ENCODE measurements around the gene ROR2. TPM values are rescaled to one million over a fixed set of nuclear protein-coding genes. Genes with fewer than 3 reads are reported as not detected.

The ROR2 gene
- total and polyA plus RNA-seq, 2 of the 8 experiments (the other 6 are each of a cell fraction or from before 2014, with no cell fraction given) = 2.7 to 4.3 TPM

DNA sequence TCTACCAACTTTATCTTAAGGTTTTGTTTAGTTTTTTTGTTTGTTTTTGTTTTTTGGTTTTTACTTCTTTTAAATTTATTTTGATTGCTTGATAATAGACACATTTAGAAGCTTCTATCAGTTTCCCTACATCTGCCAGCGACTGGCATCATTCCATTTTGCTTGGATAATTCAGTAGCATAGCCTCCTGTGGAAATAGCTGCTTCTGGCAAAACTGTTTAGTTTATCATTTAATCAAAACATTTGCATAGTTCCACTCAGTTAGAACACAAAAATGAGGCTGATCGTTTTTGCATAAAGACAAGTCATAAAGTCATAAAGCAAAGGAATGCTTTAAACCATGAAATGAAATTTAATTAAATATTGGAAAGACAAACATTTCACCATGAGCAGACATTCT, 392.7 kb downstream of the ROR2 start:
- Histone ChIP-seq H3K14ac (ENCODE audit: insufficient read length) (no peak overlapping the region), H3K36me3 (ENCODE audit: control insufficient read depth in 2 of 4, insufficient read depth in 4 of 4, low read length in 3 of 4) (no peaks in the 10 kb centered on the region), H3K4ac (replicated peaks; ENCODE audit: insufficient read length, low read depth, low read length) (no peak overlapping the region), H2BK12ac (ENCODE audit: low read depth, low read length) (no peak overlapping the region), H2BK5ac (ENCODE audit: low read depth, low read length) (no peak overlapping the region), H3K79me2 (ENCODE audit: control insufficient read depth in 1 of 2, insufficient read depth in 2 of 2, low read length in 2 of 2) (no peaks in the 10 kb centered on the region), H3K27ac (ENCODE audit: low read depth, low read length) (no peak overlapping the region), H2BK20ac (ENCODE audit: low read length) (no peak overlapping the region), H3K23me2 (ENCODE audit: low read depth, low read length) (no peaks in the 10 kb centered on the region), H4K8ac (ENCODE audit: extremely low read depth, insufficient read depth, low read length) (no peak overlapping the region), H2BK120ac (replicated peaks; ENCODE audit: low read depth, low read length) (no peak overlapping the region), H2AK5ac (ENCODE audit: low read depth, low read length) (no peak overlapping the region), H3K9me3 (ENCODE audit: insufficient read depth in 2 of 2, low read depth in 1 of 2, low read length in 1 of 2) (no peaks in the 10 kb centered on the region), H4K91ac (replicated peaks; ENCODE audit: insufficient read length, low read length) (no peak overlapping the region), H3K79me1 (ENCODE audit: low read depth, low read length) (no peaks in the 10 kb centered on the region), H3K4me1 (replicated peaks in 1 of 4; ENCODE audit: control insufficient read depth in 3 of 4, insufficient read depth in 4 of 4, low read length in 3 of 4) (no peaks in the 10 kb centered on the region; a peak in 3 of 7 replicates), H2BK15ac (ENCODE audit: low read length) (no peak overlapping the region), H3K9ac (replicated peaks in 1 of 4; ENCODE audit: extremely low read depth in 1 of 4, low read depth in 3 of 4, low read length in 3 of 4) (no peak overlapping the region), H4K20me1 (replicated peaks in 1 of 2; ENCODE audit: control insufficient read depth in 1 of 2, insufficient read depth in 2 of 2, low read length in 2 of 2) (no peaks in the 10 kb centered on the region), H3K27me3 (replicated peaks in 1 of 4; ENCODE audit: control insufficient read depth in 3 of 4, extremely low read depth in 1 of 4, insufficient read depth in 3 of 4, low read length in 3 of 4) (no peaks in the 10 kb centered on the region), H3K4me3 (ENCODE audit: extremely low read depth in 1 of 4, insufficient read depth in 2 of 4, low read depth in 3 of 4, low read length in 4 of 4) (no peak overlapping the region), H3K18ac (ENCODE audit: extremely low read depth, low read length) (no peak overlapping the region), H3K4me2 (ENCODE audit: insufficient read depth in 1 of 2, low read depth in 2 of 2, low read length in 2 of 2) (no peak overlapping the region), H2AFZ (ENCODE audit: low read length) (no peak overlapping the region), H4K5ac (ENCODE audit: insufficient read length, low read depth, low read length) (no peak overlapping the region), H3K56ac (replicated peaks; ENCODE audit: insufficient read length, low read depth, low read length) (no peak overlapping the region), H3K23ac (ENCODE audit: insufficient read length) (no peak overlapping the region)
- FAIRE-seq (no peak), DNase-seq (ENCODE audit: low read depth in 1 of 2, low spot score in 2 of 2) (no peak)
- 87% methylated on average over 2 of the region's 2 CpGs; no CpG with 5 or more reads in 1 of the 2 experiments for WGBS, 2 experiments (ENCODE audit: extremely low coverage in 1 of 2, insufficient coverage in 1 of 2, insufficient read length in 1 of 2, insufficient replicate concordance in 2 of 2, low coverage in 1 of 2, low lambda C conversion rate in 2 of 2, missing lambda C conversion rate in 1 of 2)
- CTCF ChIA-PET (ENCODE audit: partially characterized antibody) = interaction anchor here (0.6 kb wide), 1 partner anchor 10 kb away, joined by 5 read pairs; no protein-coding TSS in a partner anchor
- POLR2A ChIA-PET (ENCODE audit: partially characterized antibody) = no interaction called here
- TF ChIP-seq CBX8 (IDR thresholded peaks at IDR 0.05; ENCODE audit: borderline replicate concordance, low read depth, low read length) (no peak), MAFK (IDR thresholded peaks at IDR 0.05; ENCODE audit: low read depth, low read length) (no peak), SIRT6 (IDR thresholded peaks at IDR 0.05; ENCODE audit: low read length) (no peak), SIN3A (conservative IDR thresholded peaks at IDR 0.05 in 1 of 2, IDR thresholded peaks at IDR 0.05 in 1 of 2; ENCODE audit: low read depth in 1 of 2, low read length in 2 of 2) (no peak), SAP30 (IDR thresholded peaks at IDR 0.05; ENCODE audit: insufficient read depth, insufficient replicate concordance, low read length) (no peak), JUN (IDR thresholded peaks at IDR 0.05; ENCODE audit: low read depth, low read length) (no peak), YY1 (IDR thresholded peaks at IDR 0.05; ENCODE audit: low read depth, low read length) (no peak), NRF1 (IDR thresholded peaks at IDR 0.05; ENCODE audit: low read depth, low read length) (no peak), ASH2L (IDR thresholded peaks at IDR 0.05; ENCODE audit: low read length) (no peak), TEAD4 (IDR thresholded peaks at IDR 0.05; ENCODE audit: low read depth, low read length) (no peak), RAD21 (IDR thresholded peaks at IDR 0.05 in 1 of 2, conservative IDR thresholded peaks at IDR 0.05 in 1 of 2; ENCODE audit: low read depth in 2 of 2, low read length in 2 of 2) (no peak), EP300 (IDR thresholded peaks at IDR 0.05; ENCODE audit: borderline replicate concordance in 1 of 2, low read depth in 2 of 2, low read length in 2 of 2) (no peak)
- TF ChIP-seq, protein P1, sequence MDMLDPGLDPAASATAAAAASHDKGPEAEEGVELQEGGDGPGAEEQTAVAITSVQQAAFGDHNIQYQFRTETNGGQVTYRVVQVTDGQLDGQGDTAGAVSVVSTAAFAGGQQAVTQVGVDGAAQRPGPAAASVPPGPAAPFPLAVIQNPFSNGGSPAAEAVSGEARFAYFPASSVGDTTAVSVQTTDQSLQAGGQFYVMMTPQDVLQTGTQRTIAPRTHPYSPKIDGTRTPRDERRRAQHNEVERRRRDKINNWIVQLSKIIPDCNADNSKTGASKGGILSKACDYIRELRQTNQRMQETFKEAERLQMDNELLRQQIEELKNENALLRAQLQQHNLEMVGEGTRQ (IDR thresholded peaks at IDR 0.05; ENCODE audit: low read length) = no peak

All from H1 (cell line).